Glutamatergic neuron (in vitro differentiated cells): ENCODE results near the gene GAD2. TPM values are rescaled to one million over a fixed set of nuclear protein-coding genes. Genes with fewer than 3 reads are reported as not detected.

Experiments
- DNase-seq: peaks from one replicate; pipeline ENCODE4 v3.0.0; 2022
- H3K27ac Mint-ChIP-seq: one replicate; pipeline ENCODE4 v1.8.0; 2020; ENCODE audit warnings: mild to moderate bottlenecking, mixed read lengths, inconsistent platforms; ENCODE audit not compliant: unreplicated experiment
- H3K27me3 Mint-ChIP-seq: one replicate; pipeline ENCODE4 v1.8.0; 2020; ENCODE audit warnings: mild to moderate bottlenecking, moderate library complexity, mixed read lengths, inconsistent platforms; ENCODE audit not compliant: unreplicated experiment
- H3K36me3 Mint-ChIP-seq: one replicate; pipeline ENCODE4 v1.8.0; 2020; ENCODE audit warnings: mild to moderate bottlenecking, mixed read lengths, inconsistent platforms; ENCODE audit not compliant: unreplicated experiment
- H3K4me1 Mint-ChIP-seq: one replicate; pipeline ENCODE4 v1.8.0; 2020; ENCODE audit warnings: mild to moderate bottlenecking, low read depth, mixed read lengths, inconsistent platforms; ENCODE audit not compliant: unreplicated experiment
- H3K4me3 Mint-ChIP-seq: one replicate; pipeline ENCODE4 v1.8.0; 2020; ENCODE audit warnings: mild to moderate bottlenecking, mixed read lengths, inconsistent platforms; ENCODE audit not compliant: unreplicated experiment
- H3K9me3 Mint-ChIP-seq: one replicate; pipeline ENCODE4 v1.8.0; 2020; ENCODE audit warnings: mild to moderate bottlenecking, moderate library complexity, mixed read lengths, inconsistent platforms; ENCODE audit not compliant: unreplicated experiment
- total RNA-seq: library from RNA; stranded (reverse); fragmentation: NEBNext Ultra II Directional; extraction: Animal tissue kit (Norgen Biotek cat#: 25700); gene quantifications from one replicate; pipeline ENCODE4 v1.2.1, GENCODE V29; 2021; ENCODE audit not compliant: unreplicated experiment
- TF ChIP-seq, protein P1 (sequence below): fragments of 200-600 bp; sonication (generic); IDR thresholded peaks from one replicate; pipeline ENCODE4 v1.5.0; 2021; ENCODE audit not compliant: partially characterized antibody, unreplicated experiment

Gene GAD2
- total RNA-seq, 1 donor from 2014 or later: not detected

DNA sequence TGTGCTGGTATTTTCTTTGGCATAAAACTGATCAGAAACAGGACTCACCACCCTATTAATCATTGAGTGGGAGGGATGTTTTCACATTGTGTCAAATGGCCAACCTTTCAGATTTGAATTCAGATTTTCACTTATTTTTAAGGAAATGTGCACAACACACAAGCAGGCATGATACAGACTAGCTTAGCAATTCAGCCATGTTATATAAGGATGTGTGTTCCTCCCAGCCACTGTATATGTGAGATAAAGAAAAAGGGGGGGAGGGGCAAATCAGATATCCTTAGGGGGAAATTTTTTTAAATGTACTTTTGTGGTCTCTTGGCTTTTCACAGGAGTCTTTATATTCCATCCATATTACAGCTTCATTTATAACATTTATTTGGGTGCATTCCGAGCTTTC, 3.1 kb downstream of the GAD2 start:
- Mint-ChIP-seq H3K9me3 (peaks cover 13% of the 10 kb centered on the region), H3K36me3 (peaks cover 6% of the 10 kb centered on the region), H3K27me3 (peaks cover 24% of the 10 kb centered on the region), H3K27ac (no peak overlapping the region), H3K4me1 (peaks cover 12% of the 10 kb centered on the region), H3K4me3 (no peak overlapping the region)
- no peak for DNase-seq
- TF ChIP-seq, protein P1, sequence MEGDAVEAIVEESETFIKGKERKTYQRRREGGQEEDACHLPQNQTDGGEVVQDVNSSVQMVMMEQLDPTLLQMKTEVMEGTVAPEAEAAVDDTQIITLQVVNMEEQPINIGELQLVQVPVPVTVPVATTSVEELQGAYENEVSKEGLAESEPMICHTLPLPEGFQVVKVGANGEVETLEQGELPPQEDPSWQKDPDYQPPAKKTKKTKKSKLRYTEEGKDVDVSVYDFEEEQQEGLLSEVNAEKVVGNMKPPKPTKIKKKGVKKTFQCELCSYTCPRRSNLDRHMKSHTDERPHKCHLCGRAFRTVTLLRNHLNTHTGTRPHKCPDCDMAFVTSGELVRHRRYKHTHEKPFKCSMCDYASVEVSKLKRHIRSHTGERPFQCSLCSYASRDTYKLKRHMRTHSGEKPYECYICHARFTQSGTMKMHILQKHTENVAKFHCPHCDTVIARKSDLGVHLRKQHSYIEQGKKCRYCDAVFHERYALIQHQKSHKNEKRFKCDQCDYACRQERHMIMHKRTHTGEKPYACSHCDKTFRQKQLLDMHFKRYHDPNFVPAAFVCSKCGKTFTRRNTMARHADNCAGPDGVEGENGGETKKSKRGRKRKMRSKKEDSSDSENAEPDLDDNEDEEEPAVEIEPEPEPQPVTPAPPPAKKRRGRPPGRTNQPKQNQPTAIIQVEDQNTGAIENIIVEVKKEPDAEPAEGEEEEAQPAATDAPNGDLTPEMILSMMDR: no peak

DNA sequence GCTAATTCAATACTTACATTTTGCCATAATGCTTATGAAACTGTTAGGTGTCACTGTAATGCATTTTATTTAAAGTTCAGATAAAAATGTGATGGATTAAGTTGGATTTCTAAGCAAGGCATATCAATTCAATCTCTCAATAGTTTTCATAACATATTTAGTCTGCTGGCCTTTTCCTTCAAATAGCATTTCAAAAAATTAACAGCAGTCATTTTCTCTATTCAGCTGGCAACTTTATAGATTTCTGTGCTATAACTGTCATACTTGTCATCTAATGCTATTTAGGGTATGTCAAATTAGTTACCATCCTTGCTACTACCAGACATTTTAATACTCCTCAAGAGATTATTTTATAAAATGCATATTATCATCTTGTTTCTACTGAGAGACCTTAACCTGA, 4.3 kb downstream of the GAD2 start:
- DNase-seq: no peak
- H3K4me1 Mint-ChIP-seq: peaks cover 8% of the 10 kb centered on the region
- peaks cover 6% of the 10 kb centered on the region for H3K36me3 Mint-ChIP-seq
- no peak overlapping the region for H3K27ac Mint-ChIP-seq
- H3K4me3 Mint-ChIP-seq: no peak overlapping the region
- peaks cover 20% of the 10 kb centered on the region for H3K27me3 Mint-ChIP-seq
- peaks cover 13% of the 10 kb centered on the region for H3K9me3 Mint-ChIP-seq
- TF ChIP-seq, protein P1: no peak

DNA sequence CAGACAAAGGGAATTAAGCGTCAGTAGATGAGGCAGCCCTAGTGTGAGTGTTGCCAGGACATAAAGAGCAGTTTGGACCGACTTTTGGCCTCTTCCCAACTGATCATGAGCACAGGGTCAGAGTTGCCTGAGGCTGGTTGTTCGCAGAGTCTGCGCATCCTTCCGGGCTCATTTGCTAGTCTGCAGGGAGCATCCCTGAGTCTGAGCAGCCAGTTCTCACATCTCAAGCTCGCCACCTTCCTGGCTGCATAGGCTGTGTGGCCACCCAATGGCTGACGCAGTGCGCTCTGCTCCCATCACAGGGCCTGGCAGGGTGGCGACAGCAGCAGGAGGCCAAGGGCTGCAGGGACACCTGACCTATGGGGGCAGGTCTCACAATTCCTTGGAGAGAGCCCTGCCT, 5.0 kb downstream of the GAD2 start:
- Mint-ChIP-seq H3K27me3 (peaks cover 18% of the 10 kb centered on the region), H3K27ac (no peak overlapping the region), H3K4me3 (no peak overlapping the region), H3K4me1 (peaks cover 8% of the 10 kb centered on the region), H3K9me3 (peaks cover 13% of the 10 kb centered on the region), H3K36me3 (peaks cover 6% of the 10 kb centered on the region)
- TF ChIP-seq, protein P1: no peak
- no peak for DNase-seq

DNA sequence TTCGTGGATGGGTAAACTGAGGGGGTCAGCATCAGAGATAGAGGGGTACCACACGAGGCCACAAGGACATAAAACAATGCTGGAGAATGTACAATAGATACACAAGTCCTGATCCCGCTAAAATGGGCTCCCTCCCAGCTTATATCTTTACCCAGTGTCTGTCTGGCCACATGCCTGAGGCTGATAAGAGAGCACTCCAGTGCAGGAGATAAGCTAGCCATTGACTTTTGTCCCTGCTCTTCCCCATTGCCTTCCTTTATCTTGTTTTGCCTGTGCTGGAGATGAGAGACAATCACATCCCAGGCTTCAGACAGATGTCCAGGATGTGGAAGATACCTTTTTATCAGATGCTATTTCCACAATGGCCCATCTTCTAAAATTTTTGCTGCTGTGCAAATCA, 6.0 kb downstream of the GAD2 start:
- Mint-ChIP-seq H3K9me3 (peaks cover 7% of the 10 kb centered on the region), H3K36me3 (peaks cover 6% of the 10 kb centered on the region), H3K4me3 (no peak overlapping the region), H3K27me3 (peaks cover 11% of the 10 kb centered on the region), H3K27ac (no peak overlapping the region), H3K4me1 (peaks cover 8% of the 10 kb centered on the region)
- no peak for DNase-seq
- TF ChIP-seq, protein P1: no peak

DNA sequence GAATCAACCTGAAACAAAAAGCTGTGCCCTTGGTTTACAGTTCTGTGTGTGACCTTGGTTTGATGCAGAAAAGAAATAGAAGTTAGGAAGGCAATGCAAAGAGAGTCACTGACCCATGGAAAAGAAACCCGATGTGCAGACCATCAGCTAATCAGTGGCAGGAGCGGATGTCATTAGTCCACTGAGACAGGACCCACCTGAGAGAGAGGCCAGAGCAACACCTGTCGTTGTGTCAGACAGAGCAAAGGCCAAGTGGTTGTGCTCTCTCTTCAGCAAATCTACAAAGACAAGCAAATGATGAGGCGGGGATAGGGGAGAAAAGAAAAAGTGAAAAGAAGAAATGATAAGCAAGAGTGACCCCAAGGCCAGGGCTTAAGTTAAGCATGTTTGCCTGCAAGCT, 8.7 kb downstream of the GAD2 start:
- Mint-ChIP-seq H3K4me3 (no peak overlapping the region), H3K27me3 (no peaks in the 10 kb centered on the region), H3K4me1 (peaks cover 4% of the 10 kb centered on the region), H3K36me3 (no peaks in the 10 kb centered on the region), H3K9me3 (no peaks in the 10 kb centered on the region), H3K27ac (no peak overlapping the region)
- no peak for DNase-seq
- TF ChIP-seq, protein P1: no peak
